Neural cell (in vitro differentiated cells): ENCODE data around the gene DLX6. TPM values are rescaled to one million over a fixed set of nuclear protein-coding genes. Genes with fewer than 3 reads are reported as not detected.

ENCODE experiments used
- H2AFZ ChIP-seq: fragments of 200-600, 300-800 bp; sonication (generic), shearing (Covaris generic); 2 replicates; pipeline ENCODE4 v1.6.0; 2014; ENCODE audit warnings: low read depth, mild to moderate bottlenecking, antibody characterized with exemption, low read length, moderate library complexity
- H3F3A ChIP-seq: fragments of 200-600 bp; shearing (Covaris generic); 2 replicates; pipeline ENCODE4 v1.6.1; 2016; ENCODE audit warnings: mild to moderate bottlenecking, moderate library complexity, mixed read lengths, antibody characterized with exemption, low read length; ENCODE audit not compliant: insufficient read depth, poor library complexity, severe bottlenecking
- H3K27ac ChIP-seq: fragments of 200-600, 300-800 bp; sonication (generic), shearing (Covaris generic); 2 replicates; pipeline ENCODE4 v1.5.1; 2014; ENCODE audit warnings: mild to moderate bottlenecking, low read length, moderate library complexity
- H3K27me3 ChIP-seq: fragments of 300-800, 200-600 bp; sonication (generic), shearing (Covaris generic); 2 replicates; pipeline ENCODE4 v1.6.0; 2014; ENCODE audit warnings: mild to moderate bottlenecking, low read depth, low read length, moderate library complexity; ENCODE audit not compliant: insufficient read depth
- H3K36me3 ChIP-seq: fragments of 300-800, 200-600 bp; sonication (generic), shearing (Covaris generic); 2 replicates; pipeline ENCODE4 v1.5.1; 2014; ENCODE audit warnings: mild to moderate bottlenecking, antibody characterized with exemption, low read length, moderate library complexity; ENCODE audit not compliant: insufficient read depth
- H3K4me2 ChIP-seq: fragments of 300-800, 200-600 bp; sonication (generic), shearing (Covaris generic); 2 replicates; pipeline ENCODE4 v1.6.0; 2014; ENCODE audit warnings: mild to moderate bottlenecking, low read length
- H3K4me3 ChIP-seq: fragments of 300-800, 200-600 bp; sonication (generic), shearing (Covaris generic); 2 replicates; pipeline ENCODE4 v1.5.1; 2014; ENCODE audit warnings: mild to moderate bottlenecking, low read length, moderate library complexity
- H3K79me2 ChIP-seq: fragments of 200-600 bp; shearing (Covaris generic); replicated peaks from 2 replicates; pipeline ENCODE4 v1.6.0; 2014; ENCODE audit warnings: mild to moderate bottlenecking, low read length, moderate library complexity; ENCODE audit not compliant: insufficient read depth
- H3K9ac ChIP-seq: fragments of 300-800, 200-600 bp; sonication (generic), shearing (Covaris generic); 2 replicates; pipeline ENCODE4 v1.6.1; 2016; ENCODE audit warnings: mild to moderate bottlenecking, low read length, mixed read lengths
- H3K9me2 ChIP-seq: fragments of 200-600 bp; shearing (Covaris generic); 2 replicates; pipeline ENCODE4 v1.6.1; 2016; ENCODE audit warnings: mild to moderate bottlenecking, low read length, mixed read lengths; ENCODE audit not compliant: insufficient read depth
- H3K9me3 ChIP-seq: fragments of 200-600, 300-800 bp; sonication (generic), shearing (Covaris generic); 2 replicates; pipeline ENCODE4 v1.6.1; 2016; ENCODE audit warnings: mild to moderate bottlenecking, mixed run types, low read length, moderate library complexity, mixed read lengths
- H4K20me1 ChIP-seq: fragments of 200-600 bp; shearing (Covaris generic); 2 replicates; pipeline ENCODE4 v1.6.1; 2016; ENCODE audit warnings: mild to moderate bottlenecking, mixed run types; ENCODE audit not compliant: insufficient read depth
- EP300 ChIP-seq: fragments of 450-650 bp; conservative IDR thresholded peaks from 2 replicates; pipeline ENCODE4 v1.6.1; 2014; ENCODE audit warnings: antibody characterized with exemption, mild to moderate bottlenecking, moderate library complexity; ENCODE audit not compliant: poor library complexity, severe bottlenecking
- EZH2 ChIP-seq: fragments of 200-600, 300-800 bp; shearing (Covaris generic), sonication (generic); IDR thresholded peaks from 2 replicates; pipeline ENCODE4 v1.6.1; 2014; ENCODE audit warnings: antibody characterized with exemption, low read length, borderline replicate concordance, mild to moderate bottlenecking; ENCODE audit not compliant: insufficient read depth, poor library complexity, severe bottlenecking
- MXI1 ChIP-seq: fragments of 450-650 bp; conservative IDR thresholded peaks from 2 replicates; pipeline ENCODE4 v1.6.1; 2014; ENCODE audit warnings: antibody characterized with exemption, mild to moderate bottlenecking; ENCODE audit not compliant: poor library complexity, severe bottlenecking
- POLR2AphosphoS5 ChIP-seq: IDR thresholded peaks from 2 replicates; pipeline ENCODE4 v1.6.1; 2012
- RAD21 ChIP-seq: fragments of 450-650 bp; conservative IDR thresholded peaks from 2 replicates; pipeline ENCODE4 v1.6.1; 2014; ENCODE audit warnings: antibody characterized with exemption, mild to moderate bottlenecking, moderate library complexity
- SMC3 ChIP-seq: fragments of 450-650 bp; conservative IDR thresholded peaks from 2 replicates; pipeline ENCODE4 v1.6.1; 2014; ENCODE audit warnings: antibody characterized with exemption, mild to moderate bottlenecking, moderate library complexity; ENCODE audit not compliant: poor library complexity
- TAF1 ChIP-seq: IDR thresholded peaks from 2 replicates; pipeline ENCODE4 v1.6.1; 2012; ENCODE audit warnings: low read depth
- polyA plus RNA-seq: library from polyadenylated mRNA; depleted of rRNA; stranded (reverse); fragments of >200 nt; gene quantifications from 2 replicates; pipeline ENCODE4 v1.2.3, GENCODE V29; 2014
- TF ChIP-seq, protein P1 (sequence below): IDR thresholded peaks from 2 replicates; pipeline ENCODE4 v1.6.1; 2012; ENCODE audit warnings: borderline replicate concordance
- TF ChIP-seq, protein P2 (sequence below): fragments of 450-650 bp; IDR thresholded peaks from 2 replicates; pipeline ENCODE4 v1.5.1; 2014; ENCODE audit warnings: antibody characterized with exemption, mild to moderate bottlenecking, moderate library complexity; ENCODE audit not compliant: poor library complexity, severe bottlenecking

The DLX6 gene
- polyA plus RNA-seq, 1 donor from 2014 or later, result 58.8 TPM

GRCh38 chr7:97018791-97019531 is 13.6 kb downstream of the DLX6 start:
- Histone ChIP-seq H3K79me2 (peaks cover 98% of the 10 kb centered on the region), H2AFZ (no peak overlapping the region), H3K4me2 (peak overlapping the region; percentile 81), H3K36me3 (peaks cover 18% of the 10 kb centered on the region), H3K27ac (peak overlapping the region; percentile 100), H3K9ac (peak overlapping the region; percentile 99), H3K27me3 (peaks cover 10% of the 10 kb centered on the region), H3K9me3 (no peaks in the 10 kb centered on the region), H3F3A (peaks cover 5% of the 10 kb centered on the region), H3K4me3 (peak overlapping the region; percentile 87), H4K20me1 (no peaks in the 10 kb centered on the region), H3K9me2 (no peaks in the 10 kb centered on the region)
- TF ChIP-seq, protein P1, sequence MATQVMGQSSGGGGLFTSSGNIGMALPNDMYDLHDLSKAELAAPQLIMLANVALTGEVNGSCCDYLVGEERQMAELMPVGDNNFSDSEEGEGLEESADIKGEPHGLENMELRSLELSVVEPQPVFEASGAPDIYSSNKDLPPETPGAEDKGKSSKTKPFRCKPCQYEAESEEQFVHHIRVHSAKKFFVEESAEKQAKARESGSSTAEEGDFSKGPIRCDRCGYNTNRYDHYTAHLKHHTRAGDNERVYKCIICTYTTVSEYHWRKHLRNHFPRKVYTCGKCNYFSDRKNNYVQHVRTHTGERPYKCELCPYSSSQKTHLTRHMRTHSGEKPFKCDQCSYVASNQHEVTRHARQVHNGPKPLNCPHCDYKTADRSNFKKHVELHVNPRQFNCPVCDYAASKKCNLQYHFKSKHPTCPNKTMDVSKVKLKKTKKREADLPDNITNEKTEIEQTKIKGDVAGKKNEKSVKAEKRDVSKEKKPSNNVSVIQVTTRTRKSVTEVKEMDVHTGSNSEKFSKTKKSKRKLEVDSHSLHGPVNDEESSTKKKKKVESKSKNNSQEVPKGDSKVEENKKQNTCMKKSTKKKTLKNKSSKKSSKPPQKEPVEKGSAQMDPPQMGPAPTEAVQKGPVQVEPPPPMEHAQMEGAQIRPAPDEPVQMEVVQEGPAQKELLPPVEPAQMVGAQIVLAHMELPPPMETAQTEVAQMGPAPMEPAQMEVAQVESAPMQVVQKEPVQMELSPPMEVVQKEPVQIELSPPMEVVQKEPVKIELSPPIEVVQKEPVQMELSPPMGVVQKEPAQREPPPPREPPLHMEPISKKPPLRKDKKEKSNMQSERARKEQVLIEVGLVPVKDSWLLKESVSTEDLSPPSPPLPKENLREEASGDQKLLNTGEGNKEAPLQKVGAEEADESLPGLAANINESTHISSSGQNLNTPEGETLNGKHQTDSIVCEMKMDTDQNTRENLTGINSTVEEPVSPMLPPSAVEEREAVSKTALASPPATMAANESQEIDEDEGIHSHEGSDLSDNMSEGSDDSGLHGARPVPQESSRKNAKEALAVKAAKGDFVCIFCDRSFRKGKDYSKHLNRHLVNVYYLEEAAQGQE, result peak; percentile 89
- TF ChIP-seq TAF1 (no peak), EP300 (peak; percentile 6), POLR2AphosphoS5 (peak; percentile 44), MXI1 (no peak), EZH2 (no peak), SMC3 (no peak), RAD21 (no peak)
- TF ChIP-seq, protein P2, sequence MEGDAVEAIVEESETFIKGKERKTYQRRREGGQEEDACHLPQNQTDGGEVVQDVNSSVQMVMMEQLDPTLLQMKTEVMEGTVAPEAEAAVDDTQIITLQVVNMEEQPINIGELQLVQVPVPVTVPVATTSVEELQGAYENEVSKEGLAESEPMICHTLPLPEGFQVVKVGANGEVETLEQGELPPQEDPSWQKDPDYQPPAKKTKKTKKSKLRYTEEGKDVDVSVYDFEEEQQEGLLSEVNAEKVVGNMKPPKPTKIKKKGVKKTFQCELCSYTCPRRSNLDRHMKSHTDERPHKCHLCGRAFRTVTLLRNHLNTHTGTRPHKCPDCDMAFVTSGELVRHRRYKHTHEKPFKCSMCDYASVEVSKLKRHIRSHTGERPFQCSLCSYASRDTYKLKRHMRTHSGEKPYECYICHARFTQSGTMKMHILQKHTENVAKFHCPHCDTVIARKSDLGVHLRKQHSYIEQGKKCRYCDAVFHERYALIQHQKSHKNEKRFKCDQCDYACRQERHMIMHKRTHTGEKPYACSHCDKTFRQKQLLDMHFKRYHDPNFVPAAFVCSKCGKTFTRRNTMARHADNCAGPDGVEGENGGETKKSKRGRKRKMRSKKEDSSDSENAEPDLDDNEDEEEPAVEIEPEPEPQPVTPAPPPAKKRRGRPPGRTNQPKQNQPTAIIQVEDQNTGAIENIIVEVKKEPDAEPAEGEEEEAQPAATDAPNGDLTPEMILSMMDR, result no peak

- Histone ChIP-seq H3F3A (peaks cover 5% of the 10 kb centered on the region), H2AFZ (no peak overlapping the region), H3K9me3 (no peaks in the 10 kb centered on the region), H3K27ac (peak overlapping the region; percentile 100), H3K27me3 (peaks cover 10% of the 10 kb centered on the region), H3K9ac (peak overlapping the region; percentile 99), H4K20me1 (no peaks in the 10 kb centered on the region), H3K79me2 (peaks cover 97% of the 10 kb centered on the region), H3K36me3 (peaks cover 18% of the 10 kb centered on the region), H3K4me3 (peak overlapping the region; percentile 87), H3K9me2 (no peaks in the 10 kb centered on the region), H3K4me2 (peak overlapping the region; percentile 81)
- TF ChIP-seq, protein P2, result no peak
- peak; percentile 63 for TF ChIP-seq POLR2AphosphoS5
These were observed 14.4 kb downstream of the DLX6 start for GRCh38 chr7:97019710-97020225.
